ENCODE results near the gene GRK7.
"Not testable (repeated sequence)": the region's sequence is repeated elsewhere in the genome, so short reads cannot be mapped to it uniquely, and the experiment has no call there.

GRK7 gene

GRCh38 chr3:141764045-141764444 is 837 bp downstream of the GRK7 start:
- no peak for DNase-seq

- DNase-seq: no peak
Observed at GRCh38 chr3:141764465-141764864, 1.3 kb downstream of the GRK7 start.

- DNase-seq: no peak
Observed at GRCh38 chr3:141764986-141765385, 1.8 kb downstream of the GRK7 start.

GRCh38 chr3:141767066-141767465 is 3.9 kb downstream of the GRK7 start:
- DNase-seq: no peak

- no peak for DNase-seq
Observed at GRCh38 chr3:141769221-141769894, 6.2 kb downstream of the GRK7 start.

GRCh38 chr3:141773676-141774075 is 10.5 kb downstream of the GRK7 start:
- no peak for DNase-seq

GRCh38 chr3:141776376-141776775 is 13.2 kb downstream of the GRK7 start:
- no peak for DNase-seq

GRCh38 chr3:141776885-141777284 is 13.7 kb downstream of the GRK7 start:
- DNase-seq: no peak

- DNase-seq: no peak
Observed at GRCh38 chr3:141777957-141778813, 15.0 kb downstream of the GRK7 start.

GRCh38 chr3:141779667-141780066 is 16.5 kb downstream of the GRK7 start:
- DNase-seq: no peak

- DNase-seq: no peak
Observed at GRCh38 chr3:141782386-141782932, 19.3 kb downstream of the GRK7 start.

GRCh38 chr3:141783632-141784031 is 20.4 kb downstream of the GRK7 start:
- DNase-seq: no peak

- no peak for DNase-seq
Observed at GRCh38 chr3:141784096-141784495, 20.9 kb downstream of the GRK7 start.

GRCh38 chr3:141784531-141784930 is 21.3 kb downstream of the GRK7 start:
- DNase-seq: no peak

- DNase-seq: no peak
Observed at GRCh38 chr3:141788149-141788548, 24.9 kb downstream of the GRK7 start.

- DNase-seq: not testable (repeated sequence)
Observed at GRCh38 chr3:141788750-141789149, 25.5 kb downstream of the GRK7 start.

- DNase-seq: no peak
Observed at GRCh38 chr3:141789281-141789680, 26.1 kb downstream of the GRK7 start.

- no peak for DNase-seq
Observed at GRCh38 chr3:141790171-141790570, 27.0 kb downstream of the GRK7 start.

- DNase-seq: no peak
Observed at GRCh38 chr3:141792495-141792894, 29.3 kb downstream of the GRK7 start.

GRCh38 chr3:141793476-141794260 is 30.5 kb downstream of the GRK7 start:
- DNase-seq: no peak

GRCh38 chr3:141795276-141795675 is 32.1 kb downstream of the GRK7 start:
- DNase-seq: no peak

GRCh38 chr3:141795741-141796080 is 32.5 kb downstream of the GRK7 start:
- no peak for DNase-seq
